Measurements from ENCODE around the gene UBE2G1.

UBE2G1 gene

GRCh38 chr17:4369557-4370230, 3.2 kb upstream of the UBE2G1 start:
- H3K27ac ChIP-seq = no peak overlapping the region
- no peak for TF ChIP-seq CTCF (conservative IDR thresholded peaks at IDR 0.05)
- no peak for TF ChIP-seq ZFX (IDR thresholded peaks at IDR 0.05)

GRCh38 chr17:4368341-4368740, 1.9 kb upstream of the UBE2G1 start:
- TF ChIP-seq CTCF (conservative IDR thresholded peaks at IDR 0.05) (no peak), ZFX (IDR thresholded peaks at IDR 0.05) (no peak)
- H3K27ac ChIP-seq = no peak overlapping the region

- H3K27ac ChIP-seq = peak overlapping the region; percentile 97
These were observed 702 bp upstream of the UBE2G1 start for GRCh38 chr17:4367177-4367576.

GRCh38 chr17:4365628-4366326, 698 bp downstream of the UBE2G1 start:
- TF ChIP-seq ZFX (IDR thresholded peaks at IDR 0.05) = peak; percentile 88
- no peak for TF ChIP-seq CTCF (conservative IDR thresholded peaks at IDR 0.05)
- peak overlapping the region; percentile 97 for H3K27ac ChIP-seq

- TF ChIP-seq CTCF (conservative IDR thresholded peaks at IDR 0.05) (no peak), ZFX (IDR thresholded peaks at IDR 0.05) (no peak; the same call in 1 of the 2 replicates)
- H3K27ac ChIP-seq = peak overlapping the region; percentile 97
These were observed 1.3 kb downstream of the UBE2G1 start for GRCh38 chr17:4365103-4365627.

- H3K27ac ChIP-seq = peak overlapping the region; percentile 97
- TF ChIP-seq CTCF (conservative IDR thresholded peaks at IDR 0.05) (no peak), ZFX (IDR thresholded peaks at IDR 0.05) (no peak)
These were observed 1.8 kb downstream of the UBE2G1 start for GRCh38 chr17:4364622-4365041.

- TF ChIP-seq CTCF (conservative IDR thresholded peaks at IDR 0.05) (no peak; the same call in 1 of the 2 replicates), ZFX (IDR thresholded peaks at IDR 0.05) (no peak)
- no peak overlapping the region for H3K27ac ChIP-seq
These were observed 4.3 kb downstream of the UBE2G1 start for GRCh38 chr17:4362141-4362540.

Measured in C4-2B (cell line).